ENCODE data around the gene MID1.
A peak's percentile ranks its signal among the peaks of the same experiment; 100 is the strongest.

MID1 gene

DNA sequence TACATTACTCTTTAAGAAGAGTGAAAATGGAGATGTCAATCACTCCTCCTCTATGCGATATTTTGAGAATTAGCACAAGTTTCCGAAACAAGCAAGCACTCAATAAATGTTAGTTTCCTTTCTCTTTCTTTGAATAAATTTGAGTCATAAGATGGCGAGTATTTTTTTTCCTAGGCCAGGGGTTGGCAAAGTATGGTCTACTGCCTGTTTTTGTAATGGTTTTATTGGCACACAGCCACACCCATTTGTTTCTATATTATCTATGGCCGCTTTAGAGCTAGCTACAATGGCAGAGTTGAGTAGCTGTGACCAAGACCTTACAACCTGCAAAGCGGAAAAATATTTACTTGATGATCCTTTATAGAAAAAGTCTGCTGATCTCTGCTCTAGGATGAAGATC lies 139.5 kb downstream of the MID1 start:
- POLR2A ChIA-PET, result no interaction called here
- Histone ChIP-seq H3K4me1 (ENCODE audit: control insufficient read depth, insufficient read depth, low read length) (no peaks in the 10 kb centered on the region), H3K4me3 (ENCODE audit: low read depth, low read length) (no peak overlapping the region), H3K27ac (ENCODE audit: extremely low read depth, low read depth, low read length) (no peak overlapping the region), H3K9me3 (ENCODE audit: control insufficient read depth, insufficient read depth, low read depth, low read length) (no peaks in the 10 kb centered on the region), H3K36me3 (ENCODE audit: control insufficient read depth in 2 of 2, insufficient read depth in 1 of 2, low read length in 2 of 2) (peaks cover 0 to 73% of the 10 kb centered on the region in 2 experiments; a peak in 1 of 3 replicates)
- TF ChIP-seq ZNF416 (tag by site-specific recombination; IDR thresholded peaks at IDR 0.05), result no peak
- TF ChIP-seq YY1 (tag by site-specific recombination; IDR thresholded peaks at IDR 0.05), result no peak
- TF ChIP-seq ZNF157 (tag by site-specific recombination; IDR thresholded peaks at IDR 0.05), result no peak
- TF ChIP-seq OSR2 (tag by site-specific recombination; IDR thresholded peaks at IDR 0.05), result no peak
- no peak for TF ChIP-seq ZEB2 (tag by site-specific recombination; IDR thresholded peaks at IDR 0.05)
- no peak for TF ChIP-seq GLIS1 (tag by site-specific recombination; IDR thresholded peaks at IDR 0.05)
- no peak for TF ChIP-seq ZNF501 (tag by site-specific recombination; IDR thresholded peaks at IDR 0.05)
- TF ChIP-seq ZNF776 (tag by site-specific recombination; IDR thresholded peaks at IDR 0.05; ENCODE audit: borderline replicate concordance), result no peak
- no peak for TF ChIP-seq KLF1 (tag by site-specific recombination; IDR thresholded peaks at IDR 0.05)
- no peak for TF ChIP-seq ZNF18 (tag by site-specific recombination; IDR thresholded peaks at IDR 0.05)
- CTCF ChIA-PET, result interaction anchor here (0.5 kb wide), 1 partner anchor 619 kb away, joined by 3 read pairs; no protein-coding TSS in a partner anchor

DNA sequence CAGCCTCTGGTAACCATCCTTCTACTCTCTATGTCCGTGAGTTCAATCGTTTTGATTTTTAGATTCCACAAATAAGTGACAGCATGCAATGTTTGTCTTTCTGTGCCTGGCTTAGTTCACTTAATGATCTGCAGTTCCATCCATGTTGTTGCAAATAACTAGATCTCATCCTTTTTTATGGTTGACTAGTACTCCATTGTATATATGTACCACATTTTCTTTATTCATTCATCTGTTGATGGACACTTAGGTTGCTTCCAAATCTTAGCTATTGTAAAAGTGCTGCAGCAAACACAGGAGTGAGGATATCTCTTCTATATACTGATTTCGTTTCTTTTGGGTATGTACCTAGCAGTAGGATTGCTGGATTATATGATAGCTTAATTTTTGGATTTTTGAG lies 140.9 kb downstream of the MID1 start:
- no peaks in the 10 kb centered on the region for H3K9me3 ChIP-seq (ENCODE audit: control insufficient read depth, insufficient read depth, low read depth, low read length)
- no peak overlapping the region for H3K4me3 ChIP-seq (ENCODE audit: low read depth, low read length)
- POLR2A ChIA-PET, result no interaction called here
- H3K4me1 ChIP-seq (ENCODE audit: control insufficient read depth, insufficient read depth, low read length), result no peaks in the 10 kb centered on the region
- H3K36me3 ChIP-seq (ENCODE audit: control insufficient read depth in 2 of 2, insufficient read depth in 1 of 2, low read length in 2 of 2), result peaks cover 0 to 84% of the 10 kb centered on the region in 2 experiments; a peak in 1 of 3 replicates
- H3K27ac ChIP-seq (ENCODE audit: extremely low read depth, low read depth, low read length), result no peak overlapping the region
- CTCF ChIA-PET, result interaction anchor here (0.6 kb wide), 1 partner anchor 349 kb away, joined by 3 read pairs; no protein-coding TSS in a partner anchor
- no peak for TF ChIP-seq ZNF138 (tag by site-specific recombination; IDR thresholded peaks at IDR 0.05; ENCODE audit: borderline replicate concordance)
- TF ChIP-seq ZNF830 (tag by site-specific recombination; IDR thresholded peaks at IDR 0.05; ENCODE audit: low read depth), result no peak
- peak; percentile 54; the same call in 1 of the 2 replicates for TF ChIP-seq ZNF146 (tag by site-specific recombination; IDR thresholded peaks at IDR 0.05)
- no peak for TF ChIP-seq PRDM1 (tag by site-specific recombination; IDR thresholded peaks at IDR 0.05)
- TF ChIP-seq ZNF16 (tag by site-specific recombination; IDR thresholded peaks at IDR 0.05; ENCODE audit: low read depth), result no peak

DNA sequence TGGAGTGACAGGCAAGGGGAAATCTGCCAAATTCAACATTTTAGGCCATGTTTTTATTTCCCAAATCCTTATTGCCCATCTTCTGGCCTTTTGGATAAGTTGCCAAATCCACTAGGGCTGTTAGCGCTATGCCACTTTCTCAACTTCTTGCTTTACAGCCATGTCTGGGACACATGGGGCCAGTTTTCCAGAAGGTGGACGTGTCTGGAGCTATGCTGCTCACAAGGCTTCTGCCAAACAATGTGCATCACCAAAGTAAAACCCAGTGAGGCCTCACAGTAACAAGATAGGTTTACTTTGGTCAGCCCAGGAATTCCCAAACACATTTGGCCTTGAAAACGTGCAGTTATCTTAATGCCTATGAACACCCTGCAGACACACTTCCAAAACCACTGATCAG lies 142.9 kb downstream of the MID1 start:
- Histone ChIP-seq H3K4me1 (ENCODE audit: control insufficient read depth, insufficient read depth, low read length) (no peaks in the 10 kb centered on the region), H3K27ac (ENCODE audit: extremely low read depth, low read depth, low read length) (no peak overlapping the region), H3K36me3 (ENCODE audit: control insufficient read depth in 2 of 2, insufficient read depth in 1 of 2, low read length in 2 of 2) (peaks cover 0 to 97% of the 10 kb centered on the region in 2 experiments; a peak in 1 of 3 replicates), H3K9me3 (ENCODE audit: control insufficient read depth, insufficient read depth, low read depth, low read length) (no peaks in the 10 kb centered on the region), H3K4me3 (ENCODE audit: low read depth, low read length) (no peak overlapping the region)
- CTCF ChIA-PET, result no interaction called here
- TF ChIP-seq ZNF391 (tag by site-specific recombination; IDR thresholded peaks at IDR 0.05; ENCODE audit: borderline replicate concordance, low read depth) (no peak), ZNF692 (tag by site-specific recombination; IDR thresholded peaks at IDR 0.05) (no peak), ZFP3 (tag by site-specific recombination; IDR thresholded peaks at IDR 0.05; ENCODE audit: low read depth) (no peak), PATZ1 (tag by site-specific recombination; IDR thresholded peaks at IDR 0.05) (no peak), ZFHX2 (tag by site-specific recombination; conservative IDR thresholded peaks at IDR 0.05) (no peak), ZNF302 (tag by site-specific recombination; IDR thresholded peaks at IDR 0.05; ENCODE audit: low read depth) (no peak)
- TF ChIP-seq, protein P1, sequence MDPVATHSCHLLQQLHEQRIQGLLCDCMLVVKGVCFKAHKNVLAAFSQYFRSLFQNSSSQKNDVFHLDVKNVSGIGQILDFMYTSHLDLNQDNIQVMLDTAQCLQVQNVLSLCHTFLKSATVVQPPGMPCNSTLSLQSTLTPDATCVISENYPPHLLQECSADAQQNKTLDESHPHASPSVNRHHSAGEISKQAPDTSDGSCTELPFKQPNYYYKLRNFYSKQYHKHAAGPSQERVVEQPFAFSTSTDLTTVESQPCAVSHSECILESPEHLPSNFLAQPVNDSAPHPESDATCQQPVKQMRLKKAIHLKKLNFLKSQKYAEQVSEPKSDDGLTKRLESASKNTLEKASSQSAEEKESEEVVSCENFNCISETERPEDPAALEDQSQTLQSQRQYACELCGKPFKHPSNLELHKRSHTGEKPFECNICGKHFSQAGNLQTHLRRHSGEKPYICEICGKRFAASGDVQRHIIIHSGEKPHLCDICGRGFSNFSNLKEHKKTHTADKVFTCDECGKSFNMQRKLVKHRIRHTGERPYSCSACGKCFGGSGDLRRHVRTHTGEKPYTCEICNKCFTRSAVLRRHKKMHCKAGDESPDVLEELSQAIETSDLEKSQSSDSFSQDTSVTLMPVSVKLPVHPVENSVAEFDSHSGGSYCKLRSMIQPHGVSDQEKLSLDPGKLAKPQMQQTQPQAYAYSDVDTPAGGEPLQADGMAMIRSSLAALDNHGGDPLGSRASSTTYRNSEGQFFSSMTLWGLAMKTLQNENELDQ (tag by site-specific recombination; IDR thresholded peaks at IDR 0.05; ENCODE audit: low read depth), result no peak
- POLR2A ChIA-PET, result no interaction called here
